HepG2 (cell line): ENCODE data around the gene SHC3. TPM values are rescaled to one million over a fixed set of nuclear protein-coding genes. Genes with fewer than 3 reads are reported as not detected.
"Not testable (repeated sequence)": the region's sequence is repeated elsewhere in the genome, so short reads cannot be mapped to it uniquely, and the experiment has no call there.

Source experiments
- ATAC-seq: fragments of 200-7000 bp; cut with Tn5 transposase; 3 replicates; pipeline ENCODE4 v1.9.1; 2020; ENCODE audit warnings: mild to moderate bottlenecking, moderate library complexity
- BruUV-seq: library from RNA; stranded (reverse); fragments of 400-500 nt; replicated peaks from 2 replicates; lab custom pipeline; 2021; lab: Mats Ljungman, UMichigan
- CTCF ChIA-PET: fragments of 300-600 bp; formaldehyde crosslinking; extraction: SDS; loops from one replicate; lab custom pipeline; 2021; ENCODE audit warnings: low total read pairs, inconsistent platforms, low intra/inter-chr PET ratio; lab: Yijun Ruan, JAX
- POLR2A ChIA-PET: fragments of 350-600 bp; sonication (Branson Sonifier 250); formaldehyde crosslinking; loops from one replicate; lab custom pipeline; 2020; ENCODE audit warnings: antibody characterized with exemption, inconsistent platforms; lab: Yijun Ruan, JAX
- DNase-seq: peaks from one replicate; pipeline ENCODE4 v3.0.0-alpha.2; 2015; ENCODE audit warnings: low spot score
- FAIRE-seq: peaks from 3 replicates; lab custom pipeline; 2011; peaks lifted over from hg19 to GRCh38; lab: Jason Lieb, UNC
- H2AFZ ChIP-seq: one replicate; pipeline ENCODE4 v1.6.1; 2011; ENCODE audit warnings: low read length, inconsistent platforms
- H3K27ac ChIP-seq: fragments of 300-600 bp; 3 replicates; pipeline ENCODE4 v1.8.0; 2011; ENCODE audit warnings: mixed run types, mild to moderate bottlenecking, mixed read lengths, low read length, inconsistent platforms; ENCODE audit not compliant: insufficient read depth; ENCODE audit errors: extremely low read length
- H3K27me3 ChIP-seq, 2 experiments: fragments of 200-600 bp in 1 of 2; 2 replicates in 1 of 2; 3 replicates in 1 of 2; pipeline versions ENCODE4 v1.6.0 to v1.8.0; 2011; ENCODE audit warnings: low read length in 2 of 2, mild to moderate bottlenecking in 2 of 2, moderate library complexity in 2 of 2, inconsistent platforms in 1 of 2; ENCODE audit not compliant: insufficient read depth in 2 of 2, control insufficient read depth in 1 of 2
- H3K36me3 ChIP-seq, 2 experiments: fragments of 200-600 bp in 1 of 2; replicated peaks in 1 of 2; 2 replicates in 1 of 2; 3 replicates in 1 of 2; pipeline versions ENCODE4 v1.5.1 to v1.8.0; 2011; ENCODE audit warnings: low read length in 2 of 2, inconsistent platforms in 1 of 2; ENCODE audit not compliant: insufficient read depth in 2 of 2, control insufficient read depth in 1 of 2
- H3K4me1 ChIP-seq: 2 replicates; pipeline ENCODE4 v1.5.1; 2012; ENCODE audit warnings: low read length, inconsistent platforms; ENCODE audit not compliant: insufficient read depth
- H3K4me2 ChIP-seq: 2 replicates; pipeline ENCODE4 v1.6.0; 2011; ENCODE audit warnings: low read depth, low read length, inconsistent platforms
- H3K4me3 ChIP-seq, 3 experiments: fragments of 200-600 bp in 1 of 3; sonication (generic), shearing (Covaris generic) in 1 of 3; replicated peaks in 1 of 3; 2 replicates each; pipeline ENCODE4 v1.5.1; 2011 to 2016; ENCODE audit warnings: low read length in 3 of 3, inconsistent platforms in 2 of 3, low read depth in 2 of 3, mild to moderate bottlenecking in 2 of 3, control low read depth in 1 of 3, mixed read lengths in 1 of 3; ENCODE audit not compliant: insufficient read depth in 1 of 3
- H3K79me2 ChIP-seq: one replicate; pipeline ENCODE4 v1.6.1; 2011; ENCODE audit warnings: low read length, inconsistent platforms; ENCODE audit not compliant: insufficient read depth
- H3K9ac ChIP-seq: 2 replicates; pipeline ENCODE4 v1.6.0; 2011; ENCODE audit warnings: mild to moderate bottlenecking, low read depth, low read length, inconsistent platforms; ENCODE audit not compliant: insufficient read depth
- H3K9me3 ChIP-seq: 2 replicates; pipeline ENCODE4 v1.5.1; 2012; ENCODE audit warnings: mild to moderate bottlenecking, low read length
- H4K20me1 ChIP-seq: 2 replicates; pipeline ENCODE4 v1.6.0; 2011; ENCODE audit warnings: inconsistent platforms, mild to moderate bottlenecking, low read length, moderate library complexity; ENCODE audit not compliant: insufficient read depth
- DDIT3 ChIP-seq: sonication (generic); formaldehyde crosslinking; IDR thresholded peaks from 2 replicates; pipeline ENCODE4 v1.4.0; 2020; ENCODE audit warnings: mild to moderate bottlenecking, missing genetic modification reagents
- IKZF5 ChIP-seq: IDR thresholded peaks from 2 replicates; pipeline ENCODE4 v1.6.1; 2018; ENCODE audit warnings: missing genetic modification reagents, mild to moderate bottlenecking, missing compliant biosample characterization
- ZFP41 ChIP-seq: sonication (generic); formaldehyde crosslinking; IDR thresholded peaks from 2 replicates; pipeline ENCODE4 v1.4.0; 2020; ENCODE audit warnings: mild to moderate bottlenecking, missing genetic modification reagents, borderline replicate concordance
- WGBS: methylation state at CpG from one replicate; pipeline ENCODE4 v1.1.6; 2017; ENCODE audit warnings: low lambda C conversion rate; 5-methylcytosine and 5-hydroxymethylcytosine counted together
- in situ Hi-C: cut with HindIII; loops from 2 replicates; pipeline ENCODE4 v1.10.0; 2017; ENCODE audit warnings: low pct_unique_long_range_greater_than_20kb; ENCODE audit not compliant: extremely low pct_ligation_motif_present
- intact Hi-C: fragments of 100-400 bp; cut with micrococcal nuclease; formaldehyde crosslinking; loops from one replicate; pipeline ENCODE4 v1.10.0; 2022; ENCODE audit not compliant: unreplicated experiment
- polyA plus RNA-seq, 8 experiments: library from polyadenylated mRNA; depleted of rRNA in 3 of 8; stranded (reverse) in 7 of 8; unstranded in 1 of 8; fragments of >200 nt; fragmentation: Illumina TruSeq in 4 of 8; extraction: Trizol in 4 of 8; gene quantifications; 2 replicates each; pipeline versions ENCODE4 v1.2.1 to v1.2.3, GENCODE V29; 2011 to 2016; ENCODE audit warnings: low read depth in 4 of 8, missing spikeins in 1 of 8, mixed read lengths in 1 of 8; ENCODE audit not compliant: insufficient read depth in 1 of 8
- total RNA-seq, 5 experiments: library from RNA; depleted of rRNA; stranded (reverse); fragments of >200 nt; fragmentation: Illumina TruSeq; extraction: Trizol; gene quantifications; 2 replicates each; pipeline ENCODE4 v1.2.3, GENCODE V29; 2016; ENCODE audit warnings: low read depth in 1 of 5

SHC3 gene
- total and polyA plus RNA-seq, 2 of the 13 experiments (the other 11 are each of a cell fraction or from before 2014, with no cell fraction given) = 0.09 to 0.89 TPM

GRCh38 chr9:89212171-89212570, 33.6 kb upstream of the SHC3 start:
- FAIRE-seq = no peak
- POLR2A ChIA-PET = no interaction called here
- CTCF ChIA-PET = no interaction called here
- Histone ChIP-seq H3K4me3 (no peak overlapping the region), H3K4me2 (no peak overlapping the region), H4K20me1 (no peaks in the 10 kb centered on the region), H3K79me2 (no peaks in the 10 kb centered on the region), H3K27ac (no peak overlapping the region), H3K36me3 (no peaks in the 10 kb centered on the region), H3K9me3 (no peaks in the 10 kb centered on the region), H3K27me3 (no peaks in the 10 kb centered on the region), H2AFZ (no peak overlapping the region), H3K9ac (no peak overlapping the region), H3K4me1 (no peaks in the 10 kb centered on the region)
- in situ Hi-C loops (no loop called here), intact Hi-C loops (no loop called here)
- BruUV-seq = no TSS peak
- no peak for DNase-seq
- no peak for ATAC-seq
- TF ChIP-seq ZFP41 (CRISPR knock-in tag) = no peak
- no peak for TF ChIP-seq DDIT3
- TF ChIP-seq IKZF5 (CRISPR knock-in tag) = no peak
- WGBS = 29% methylated on average over 1 of the region's 1 CpG

GRCh38 chr9:89209311-89209710, 30.7 kb upstream of the SHC3 start:
- ATAC-seq, POLR2A ChIA-PET: not testable (repeated sequence)

More at GRCh38 chr9:89209311-89209710, 30.7 kb upstream of the SHC3 start:
- intact Hi-C loops, H3K79me2 ChIP-seq, H2AFZ ChIP-seq, H3K4me1 ChIP-seq, H3K9ac ChIP-seq, H3K9me3 ChIP-seq, H3K4me3 ChIP-seq, DNase-seq, in situ Hi-C loops, H3K27ac ChIP-seq, H4K20me1 ChIP-seq, BruUV-seq, H3K4me2 ChIP-seq, H3K27me3 ChIP-seq, CTCF ChIA-PET, FAIRE-seq, H3K36me3 ChIP-seq: not testable (repeated sequence)
- WGBS = no CpG with 5 or more reads among the region's 21 CpGs
